ENCODE measurements around the gene EEPD1.

EEPD1 gene

GRCh38 chr7:36346260-36346831 lies 193.3 kb downstream of the EEPD1 start:
- H2BK5ac ChIP-seq (ENCODE audit: low read depth, low read length, poor library complexity) = no peak overlapping the region
- H3K4me1 ChIP-seq (ENCODE audit: control insufficient read depth in 1 of 2, insufficient read depth in 2 of 2, low read length in 2 of 2) = no peaks in the 10 kb centered on the region
- no peak overlapping the region for H3K27ac ChIP-seq (ENCODE audit: low read depth, low read length)
- H3K4me3 ChIP-seq (ENCODE audit: low read depth, low read length) = no peak overlapping the region
- no peak overlapping the region for H3K18ac ChIP-seq (ENCODE audit: low read length)
- no peaks in the 10 kb centered on the region for H3K36me3 ChIP-seq (ENCODE audit: control insufficient read depth in 1 of 2, insufficient read depth in 2 of 2, low read length in 2 of 2)
- H3K9me3 ChIP-seq (ENCODE audit: insufficient read depth, low read depth, low read length) = no peaks in the 10 kb centered on the region
- H3K14ac ChIP-seq (ENCODE audit: low read length) = no peak overlapping the region
- H2BK12ac ChIP-seq (ENCODE audit: low read length) = no peak overlapping the region
- no peaks in the 10 kb centered on the region for H3K27me3 ChIP-seq (ENCODE audit: insufficient read depth, low read length)
- no peak overlapping the region for H3K23ac ChIP-seq (ENCODE audit: low read length)
- no CpG with 5 or more reads among the region's 6 CpGs for whole genome bisulfite sequencing (ENCODE audit: extremely low coverage, insufficient coverage, insufficient read length)
- no peaks in the 10 kb centered on the region for H3K79me1 ChIP-seq (ENCODE audit: low read length)
- H3K4ac ChIP-seq (ENCODE audit: low read depth, low read length) = no peak overlapping the region
- no peak overlapping the region for H4K8ac ChIP-seq (ENCODE audit: low read depth, low read length)
- H2BK120ac ChIP-seq (ENCODE audit: insufficient read depth, low read length, poor library complexity) = no peak overlapping the region
- no peak overlapping the region for H3K4me2 ChIP-seq (ENCODE audit: low read length)
- no peak overlapping the region for H2AFZ ChIP-seq (ENCODE audit: insufficient read depth, low read length, poor library complexity)
- no peak overlapping the region for H3K9ac ChIP-seq (ENCODE audit: low read length)
- H2AK5ac ChIP-seq (ENCODE audit: low read length) = no peak overlapping the region
- no peak overlapping the region for H4K12ac ChIP-seq (ENCODE audit: low read depth, low read length)
- H4K91ac ChIP-seq (ENCODE audit: low read depth, low read length) = no peak overlapping the region
- no peak for DNase-seq
- H3K79me2 ChIP-seq (ENCODE audit: control insufficient read depth, insufficient read depth, low read length, poor library complexity) = no peaks in the 10 kb centered on the region

GRCh38 chr7:36348256-36348655 lies 195.2 kb downstream of the EEPD1 start:
- Histone ChIP-seq H4K8ac (ENCODE audit: low read depth, low read length) (no peak overlapping the region), H3K18ac (ENCODE audit: low read length) (no peak overlapping the region), H3K4me3 (ENCODE audit: low read depth, low read length) (no peak overlapping the region), H3K79me2 (ENCODE audit: control insufficient read depth, insufficient read depth, low read length, poor library complexity) (no peaks in the 10 kb centered on the region), H3K27ac (ENCODE audit: low read depth, low read length) (no peak overlapping the region), H3K14ac (ENCODE audit: low read length) (no peak overlapping the region), H3K23ac (ENCODE audit: low read length) (no peak overlapping the region), H2BK120ac (ENCODE audit: insufficient read depth, low read length, poor library complexity) (no peak overlapping the region), H2BK5ac (ENCODE audit: low read depth, low read length, poor library complexity) (no peak overlapping the region), H2AFZ (ENCODE audit: insufficient read depth, low read length, poor library complexity) (no peak overlapping the region), H3K4me1 (ENCODE audit: control insufficient read depth in 1 of 2, insufficient read depth in 2 of 2, low read length in 2 of 2) (no peaks in the 10 kb centered on the region), H2BK12ac (ENCODE audit: low read length) (no peak overlapping the region), H3K4me2 (ENCODE audit: low read length) (no peak overlapping the region), H3K9ac (ENCODE audit: low read length) (no peak overlapping the region), H3K4ac (ENCODE audit: low read depth, low read length) (no peak overlapping the region), H3K36me3 (ENCODE audit: control insufficient read depth in 1 of 2, insufficient read depth in 2 of 2, low read length in 2 of 2) (no peaks in the 10 kb centered on the region), H3K27me3 (ENCODE audit: insufficient read depth, low read length) (no peaks in the 10 kb centered on the region), H2AK5ac (ENCODE audit: low read length) (no peak overlapping the region), H4K91ac (ENCODE audit: low read depth, low read length) (no peak overlapping the region), H4K12ac (ENCODE audit: low read depth, low read length) (no peak overlapping the region), H3K9me3 (ENCODE audit: insufficient read depth, low read depth, low read length) (no peaks in the 10 kb centered on the region), H3K79me1 (ENCODE audit: low read length) (no peaks in the 10 kb centered on the region)
- no peak for DNase-seq

GRCh38 chr7:36348771-36349170 lies 195.7 kb downstream of the EEPD1 start:
- no peaks in the 10 kb centered on the region for H3K79me1 ChIP-seq (ENCODE audit: low read length)
- no CpG with 5 or more reads among the region's 3 CpGs for WGBS (ENCODE audit: extremely low coverage, insufficient coverage, insufficient read length)

GRCh38 chr7:36349626-36350025 lies 196.6 kb downstream of the EEPD1 start:
- Histone ChIP-seq H3K4me2 (ENCODE audit: low read length) (no peak overlapping the region), H3K27ac (ENCODE audit: low read depth, low read length) (no peak overlapping the region)
- DNase-seq = peak in 1 of 2 donors; percentile 28

More at GRCh38 chr7:36348771-36349170, 195.7 kb downstream of the EEPD1 start:
- Histone ChIP-seq H3K18ac (ENCODE audit: low read length) (no peak overlapping the region), H2BK12ac (ENCODE audit: low read length) (no peak overlapping the region), H3K4me1 (ENCODE audit: control insufficient read depth in 1 of 2, insufficient read depth in 2 of 2, low read length in 2 of 2) (no peaks in the 10 kb centered on the region), H3K23ac (ENCODE audit: low read length) (no peak overlapping the region), H3K79me2 (ENCODE audit: control insufficient read depth, insufficient read depth, low read length, poor library complexity) (no peaks in the 10 kb centered on the region), H4K8ac (ENCODE audit: low read depth, low read length) (no peak overlapping the region), H4K91ac (ENCODE audit: low read depth, low read length) (no peak overlapping the region), H3K9me3 (ENCODE audit: insufficient read depth, low read depth, low read length) (no peaks in the 10 kb centered on the region), H3K4ac (ENCODE audit: low read depth, low read length) (no peak overlapping the region), H3K27me3 (ENCODE audit: insufficient read depth, low read length) (no peaks in the 10 kb centered on the region), H3K4me2 (ENCODE audit: low read length) (no peak overlapping the region), H4K12ac (ENCODE audit: low read depth, low read length) (no peak overlapping the region), H3K27ac (ENCODE audit: low read depth, low read length) (no peak overlapping the region), H3K9ac (ENCODE audit: low read length) (no peak overlapping the region), H2AFZ (ENCODE audit: insufficient read depth, low read length, poor library complexity) (no peak overlapping the region), H3K36me3 (ENCODE audit: control insufficient read depth in 1 of 2, insufficient read depth in 2 of 2, low read length in 2 of 2) (no peaks in the 10 kb centered on the region), H2BK120ac (ENCODE audit: insufficient read depth, low read length, poor library complexity) (no peak overlapping the region), H2AK5ac (ENCODE audit: low read length) (no peak overlapping the region), H3K4me3 (ENCODE audit: low read depth, low read length) (no peak overlapping the region), H3K14ac (ENCODE audit: low read length) (no peak overlapping the region), H2BK5ac (ENCODE audit: low read depth, low read length, poor library complexity) (no peak overlapping the region)
- DNase-seq = no peak

More at GRCh38 chr7:36349626-36350025, 196.6 kb downstream of the EEPD1 start:
- H3K36me3 ChIP-seq (ENCODE audit: control insufficient read depth in 1 of 2, insufficient read depth in 2 of 2, low read length in 2 of 2) = no peaks in the 10 kb centered on the region
- no peak overlapping the region for H3K4me3 ChIP-seq (ENCODE audit: low read depth, low read length)
- H3K79me1 ChIP-seq (ENCODE audit: low read length) = no peaks in the 10 kb centered on the region
- H3K14ac ChIP-seq (ENCODE audit: low read length) = no peak overlapping the region
- WGBS (ENCODE audit: extremely low coverage, insufficient coverage, insufficient read length) = no CpG with 5 or more reads among the region's 2 CpGs
- H2BK120ac ChIP-seq (ENCODE audit: insufficient read depth, low read length, poor library complexity) = no peak overlapping the region
- H3K9me3 ChIP-seq (ENCODE audit: insufficient read depth, low read depth, low read length) = no peaks in the 10 kb centered on the region
- H3K27me3 ChIP-seq (ENCODE audit: insufficient read depth, low read length) = no peaks in the 10 kb centered on the region
- no peak overlapping the region for H4K12ac ChIP-seq (ENCODE audit: low read depth, low read length)
- H4K8ac ChIP-seq (ENCODE audit: low read depth, low read length) = no peak overlapping the region
- H4K91ac ChIP-seq (ENCODE audit: low read depth, low read length) = no peak overlapping the region
- no peak overlapping the region for H2AK5ac ChIP-seq (ENCODE audit: low read length)
- H3K79me2 ChIP-seq (ENCODE audit: control insufficient read depth, insufficient read depth, low read length, poor library complexity) = no peaks in the 10 kb centered on the region
- H3K4me1 ChIP-seq (ENCODE audit: control insufficient read depth in 1 of 2, insufficient read depth in 2 of 2, low read length in 2 of 2) = no peaks in the 10 kb centered on the region
- H3K9ac ChIP-seq (ENCODE audit: low read length) = no peak overlapping the region
- H3K18ac ChIP-seq (ENCODE audit: low read length) = no peak overlapping the region
- no peak overlapping the region for H3K4ac ChIP-seq (ENCODE audit: low read depth, low read length)
- no peak overlapping the region for H2BK12ac ChIP-seq (ENCODE audit: low read length)
- H2AFZ ChIP-seq (ENCODE audit: insufficient read depth, low read length, poor library complexity) = no peak overlapping the region
- H2BK5ac ChIP-seq (ENCODE audit: low read depth, low read length, poor library complexity) = no peak overlapping the region
- no peak overlapping the region for H3K23ac ChIP-seq (ENCODE audit: low read length)

Data from trophoblast cell (in vitro differentiated cells and primary cell).